Measurements from ENCODE around the gene ARSB.

DNA sequence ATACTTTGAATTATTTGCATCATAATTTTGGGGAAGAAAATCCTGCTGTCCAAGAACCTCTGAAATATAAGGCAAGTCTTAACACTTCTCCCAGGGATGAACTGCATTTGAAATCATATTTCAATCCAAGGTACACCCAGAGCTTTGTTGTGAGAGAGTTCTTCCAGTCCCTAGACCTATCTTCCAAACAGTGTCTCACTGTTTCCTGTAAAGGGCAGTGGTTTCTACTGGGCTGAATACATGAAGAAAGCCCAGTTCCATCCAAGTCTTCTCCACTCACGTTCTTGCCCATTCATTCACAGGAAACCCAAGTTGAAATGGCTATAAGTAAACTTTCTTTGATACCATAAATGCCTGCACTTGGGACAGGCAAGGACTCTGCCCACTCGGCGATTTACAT is 228.3 kb downstream of the ARSB start:
- TF ChIP-seq, protein P1, sequence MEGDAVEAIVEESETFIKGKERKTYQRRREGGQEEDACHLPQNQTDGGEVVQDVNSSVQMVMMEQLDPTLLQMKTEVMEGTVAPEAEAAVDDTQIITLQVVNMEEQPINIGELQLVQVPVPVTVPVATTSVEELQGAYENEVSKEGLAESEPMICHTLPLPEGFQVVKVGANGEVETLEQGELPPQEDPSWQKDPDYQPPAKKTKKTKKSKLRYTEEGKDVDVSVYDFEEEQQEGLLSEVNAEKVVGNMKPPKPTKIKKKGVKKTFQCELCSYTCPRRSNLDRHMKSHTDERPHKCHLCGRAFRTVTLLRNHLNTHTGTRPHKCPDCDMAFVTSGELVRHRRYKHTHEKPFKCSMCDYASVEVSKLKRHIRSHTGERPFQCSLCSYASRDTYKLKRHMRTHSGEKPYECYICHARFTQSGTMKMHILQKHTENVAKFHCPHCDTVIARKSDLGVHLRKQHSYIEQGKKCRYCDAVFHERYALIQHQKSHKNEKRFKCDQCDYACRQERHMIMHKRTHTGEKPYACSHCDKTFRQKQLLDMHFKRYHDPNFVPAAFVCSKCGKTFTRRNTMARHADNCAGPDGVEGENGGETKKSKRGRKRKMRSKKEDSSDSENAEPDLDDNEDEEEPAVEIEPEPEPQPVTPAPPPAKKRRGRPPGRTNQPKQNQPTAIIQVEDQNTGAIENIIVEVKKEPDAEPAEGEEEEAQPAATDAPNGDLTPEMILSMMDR (IDR thresholded peaks at IDR 0.05 in 2 of 3, conservative IDR thresholded peaks at IDR 0.05 in 1 of 3; ENCODE audit: control insufficient read depth in 2 of 3, extremely low read depth in 1 of 3, insufficient read depth in 1 of 3, low read depth in 3 of 3, low read length in 3 of 3), result no peak
- TF ChIP-seq BCL11A (IDR thresholded peaks at IDR 0.05; ENCODE audit: low read depth, low read length) (no peak), BRCA1 (IDR thresholded peaks at IDR 0.05; ENCODE audit: low read depth, low read length) (no peak), HDAC2 (IDR thresholded peaks at IDR 0.05) (no peak), POLR2AphosphoS5 (IDR thresholded peaks at IDR 0.05; ENCODE audit: low read length) (no peak), FOXM1 (IDR thresholded peaks at IDR 0.05; ENCODE audit: low read depth, low read length) (no peak), EP300 (IDR thresholded peaks at IDR 0.05; ENCODE audit: borderline replicate concordance in 1 of 2, control insufficient read depth in 1 of 2, low read depth in 2 of 2, low read length in 2 of 2) (no peak)
- TF ChIP-seq, protein P2, sequence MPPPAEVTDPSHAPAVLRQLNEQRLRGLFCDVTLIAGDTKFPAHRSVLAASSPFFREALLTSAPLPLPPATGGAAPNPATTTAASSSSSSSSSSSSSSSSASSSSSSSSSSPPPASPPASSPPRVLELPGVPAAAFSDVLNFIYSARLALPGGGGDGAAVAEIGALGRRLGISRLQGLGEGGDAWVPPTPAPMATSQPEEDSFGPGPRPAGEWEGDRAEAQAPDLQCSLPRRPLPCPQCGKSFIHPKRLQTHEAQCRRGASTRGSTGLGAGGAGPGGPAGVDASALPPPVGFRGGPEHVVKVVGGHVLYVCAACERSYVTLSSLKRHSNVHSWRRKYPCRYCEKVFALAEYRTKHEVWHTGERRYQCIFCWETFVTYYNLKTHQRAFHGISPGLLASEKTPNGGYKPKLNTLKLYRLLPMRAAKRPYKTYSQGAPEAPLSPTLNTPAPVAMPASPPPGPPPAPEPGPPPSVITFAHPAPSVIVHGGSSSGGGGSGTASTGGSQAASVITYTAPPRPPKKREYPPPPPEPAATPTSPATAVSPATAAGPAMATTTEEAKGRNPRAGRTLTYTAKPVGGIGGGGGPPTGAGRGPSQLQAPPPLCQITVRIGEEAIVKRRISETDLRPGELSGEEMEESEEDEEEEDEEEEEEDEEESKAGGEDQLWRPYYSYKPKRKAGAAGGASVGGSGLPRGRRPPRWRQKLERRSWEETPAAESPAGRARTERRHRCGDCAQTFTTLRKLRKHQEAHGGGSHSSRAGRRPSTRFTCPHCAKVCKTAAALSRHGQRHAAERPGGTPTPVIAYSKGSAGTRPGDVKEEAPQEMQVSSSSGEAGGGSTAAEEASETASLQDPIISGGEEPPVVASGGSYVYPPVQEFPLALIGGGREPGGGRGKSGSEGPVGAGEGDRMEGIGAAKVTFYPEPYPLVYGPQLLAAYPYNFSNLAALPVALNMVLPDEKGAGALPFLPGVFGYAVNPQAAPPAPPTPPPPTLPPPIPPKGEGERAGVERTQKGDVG (CRISPR knock-in tag; IDR thresholded peaks at IDR 0.05), result no peak
- TF ChIP-seq, protein P3, sequence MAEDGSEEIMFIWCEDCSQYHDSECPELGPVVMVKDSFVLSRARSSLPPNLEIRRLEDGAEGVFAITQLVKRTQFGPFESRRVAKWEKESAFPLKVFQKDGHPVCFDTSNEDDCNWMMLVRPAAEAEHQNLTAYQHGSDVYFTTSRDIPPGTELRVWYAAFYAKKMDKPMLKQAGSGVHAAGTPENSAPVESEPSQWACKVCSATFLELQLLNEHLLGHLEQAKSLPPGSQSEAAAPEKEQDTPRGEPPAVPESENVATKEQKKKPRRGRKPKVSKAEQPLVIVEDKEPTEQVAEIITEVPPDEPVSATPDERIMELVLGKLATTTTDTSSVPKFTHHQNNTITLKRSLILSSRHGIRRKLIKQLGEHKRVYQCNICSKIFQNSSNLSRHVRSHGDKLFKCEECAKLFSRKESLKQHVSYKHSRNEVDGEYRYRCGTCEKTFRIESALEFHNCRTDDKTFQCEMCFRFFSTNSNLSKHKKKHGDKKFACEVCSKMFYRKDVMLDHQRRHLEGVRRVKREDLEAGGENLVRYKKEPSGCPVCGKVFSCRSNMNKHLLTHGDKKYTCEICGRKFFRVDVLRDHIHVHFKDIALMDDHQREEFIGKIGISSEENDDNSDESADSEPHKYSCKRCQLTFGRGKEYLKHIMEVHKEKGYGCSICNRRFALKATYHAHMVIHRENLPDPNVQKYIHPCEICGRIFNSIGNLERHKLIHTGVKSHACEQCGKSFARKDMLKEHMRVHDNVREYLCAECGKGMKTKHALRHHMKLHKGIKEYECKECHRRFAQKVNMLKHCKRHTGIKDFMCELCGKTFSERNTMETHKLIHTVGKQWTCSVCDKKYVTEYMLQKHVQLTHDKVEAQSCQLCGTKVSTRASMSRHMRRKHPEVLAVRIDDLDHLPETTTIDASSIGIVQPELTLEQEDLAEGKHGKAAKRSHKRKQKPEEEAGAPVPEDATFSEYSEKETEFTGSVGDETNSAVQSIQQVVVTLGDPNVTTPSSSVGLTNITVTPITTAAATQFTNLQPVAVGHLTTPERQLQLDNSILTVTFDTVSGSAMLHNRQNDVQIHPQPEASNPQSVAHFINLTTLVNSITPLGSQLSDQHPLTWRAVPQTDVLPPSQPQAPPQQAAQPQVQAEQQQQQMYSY (CRISPR knock-in tag; IDR thresholded peaks at IDR 0.05), result no peak
- TF ChIP-seq, protein P4, sequence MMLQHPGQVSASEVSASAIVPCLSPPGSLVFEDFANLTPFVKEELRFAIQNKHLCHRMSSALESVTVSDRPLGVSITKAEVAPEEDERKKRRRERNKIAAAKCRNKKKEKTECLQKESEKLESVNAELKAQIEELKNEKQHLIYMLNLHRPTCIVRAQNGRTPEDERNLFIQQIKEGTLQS (IDR thresholded peaks at IDR 0.05; ENCODE audit: borderline replicate concordance, extremely low read depth, low read depth, low read length), result no peak

Data from GM12878 (cell line).